ENCODE data around the gene RABL6. TPM values are rescaled to one million over a fixed set of nuclear protein-coding genes. Genes with fewer than 3 reads are reported as not detected.
"Not testable (repeated sequence)": the region's sequence is repeated elsewhere in the genome, so short reads cannot be mapped to it uniquely, and the experiment has no call there.

The RABL6 gene
- total and polyA plus RNA-seq, 2 donors (not counting 1 experiment from before 2014, with no cell fraction given): 36.8 to 59.6 TPM

GRCh38 chr9:136840140-136840876 is 32.6 kb downstream of the RABL6 start:
- no peak overlapping the region for H2AFZ ChIP-seq (ENCODE audit: low read length)
- no peak for DNase-seq (ENCODE audit: low read depth in 2 of 2)
- H3K9me3 ChIP-seq (ENCODE audit: control insufficient read depth, insufficient read depth, low read depth, low read length): no peaks in the 10 kb centered on the region
- H3K27me3 ChIP-seq (ENCODE audit: control insufficient read depth, insufficient read depth, low read length): peaks cover 9% of the 10 kb centered on the region
- H3K4me3 ChIP-seq (replicated peaks in 1 of 4; ENCODE audit: control extremely low read depth in 1 of 4, insufficient read depth in 1 of 4, low read depth in 3 of 4, low read length in 4 of 4): no peak overlapping the region
- no peaks in the 10 kb centered on the region for H4K20me1 ChIP-seq (ENCODE audit: control insufficient read depth, extremely low read depth, insufficient read depth, low read length)
- no peak overlapping the region for H3K27ac ChIP-seq (ENCODE audit: insufficient read depth, low read length)
- peaks cover 10% of the 10 kb centered on the region for H3K4me1 ChIP-seq (ENCODE audit: control insufficient read depth, extremely low read depth, insufficient read depth, low read length)
- H3K36me3 ChIP-seq (ENCODE audit: control insufficient read depth, insufficient read depth, low read length): peaks cover 12% of the 10 kb centered on the region
- H3K4me2 ChIP-seq (ENCODE audit: extremely low read depth, insufficient read depth, low read length): no peak overlapping the region
- no peaks in the 10 kb centered on the region for H3K79me2 ChIP-seq (ENCODE audit: control insufficient read depth, insufficient read depth, low read length)
- H3K9ac ChIP-seq (ENCODE audit: insufficient read depth, low read length): no peak overlapping the region
- TF ChIP-seq EZH2 (IDR thresholded peaks at IDR 0.05; ENCODE audit: low read length, missing control alignments): no peak
- no peak for TF ChIP-seq CTCF (conservative IDR thresholded peaks at IDR 0.05 in 1 of 2, IDR thresholded peaks at IDR 0.05 in 1 of 2; ENCODE audit: low read depth in 1 of 2, low read length in 2 of 2)

GRCh38 chr9:136840877-136841645 is 33.3 kb downstream of the RABL6 start:
- no peak overlapping the region for H3K4me2 ChIP-seq (ENCODE audit: extremely low read depth, insufficient read depth, low read length)
- no peak overlapping the region for H3K27ac ChIP-seq (ENCODE audit: insufficient read depth, low read length)

GRCh38 chr9:136841646-136842379 is 34.1 kb downstream of the RABL6 start:
- not testable (repeated sequence) for DNase-seq (ENCODE audit: low read depth in 2 of 2); H3K27ac ChIP-seq (ENCODE audit: insufficient read depth, low read length); H3K4me2 ChIP-seq (ENCODE audit: extremely low read depth, insufficient read depth, low read length); H4K20me1 ChIP-seq (ENCODE audit: control insufficient read depth, extremely low read depth, insufficient read depth, low read length); H3K79me2 ChIP-seq (ENCODE audit: control insufficient read depth, insufficient read depth, low read length); H3K9ac ChIP-seq (ENCODE audit: insufficient read depth, low read length); H3K9me3 ChIP-seq (ENCODE audit: control insufficient read depth, insufficient read depth, low read depth, low read length); H2AFZ ChIP-seq (ENCODE audit: low read length)
- peak overlapping the region in 2 of 4 experiments; percentile 54 to 64 for H3K4me3 ChIP-seq (replicated peaks in 1 of 4; ENCODE audit: control extremely low read depth in 1 of 4, insufficient read depth in 1 of 4, low read depth in 3 of 4, low read length in 4 of 4)
- H3K36me3 ChIP-seq (ENCODE audit: control insufficient read depth, insufficient read depth, low read length): peaks cover 10% of the 10 kb centered on the region
- peaks cover 24% of the 10 kb centered on the region for H3K27me3 ChIP-seq (ENCODE audit: control insufficient read depth, insufficient read depth, low read length)
- peaks cover 10% of the 10 kb centered on the region for H3K4me1 ChIP-seq (ENCODE audit: control insufficient read depth, extremely low read depth, insufficient read depth, low read length)

More at GRCh38 chr9:136840877-136841645, 33.3 kb downstream of the RABL6 start:
- Histone ChIP-seq H3K4me3 (replicated peaks in 1 of 4; ENCODE audit: control extremely low read depth in 1 of 4, insufficient read depth in 1 of 4, low read depth in 3 of 4, low read length in 4 of 4) (no peak overlapping the region), H3K27me3 (ENCODE audit: control insufficient read depth, insufficient read depth, low read length) (peaks cover 16% of the 10 kb centered on the region), H3K9ac (ENCODE audit: insufficient read depth, low read length) (no peak overlapping the region), H4K20me1 (ENCODE audit: control insufficient read depth, extremely low read depth, insufficient read depth, low read length) (no peaks in the 10 kb centered on the region), H3K36me3 (ENCODE audit: control insufficient read depth, insufficient read depth, low read length) (peaks cover 12% of the 10 kb centered on the region), H3K9me3 (ENCODE audit: control insufficient read depth, insufficient read depth, low read depth, low read length) (no peaks in the 10 kb centered on the region), H2AFZ (ENCODE audit: low read length) (no peak overlapping the region), H3K4me1 (ENCODE audit: control insufficient read depth, extremely low read depth, insufficient read depth, low read length) (peaks cover 10% of the 10 kb centered on the region), H3K79me2 (ENCODE audit: control insufficient read depth, insufficient read depth, low read length) (no peaks in the 10 kb centered on the region)
- DNase-seq (ENCODE audit: low read depth in 2 of 2): peak; percentile 55 to 58
- no peak for TF ChIP-seq EZH2 (IDR thresholded peaks at IDR 0.05; ENCODE audit: low read length, missing control alignments)
- no peak for TF ChIP-seq CTCF (conservative IDR thresholded peaks at IDR 0.05 in 1 of 2, IDR thresholded peaks at IDR 0.05 in 1 of 2; ENCODE audit: low read depth in 1 of 2, low read length in 2 of 2)
